Kidney epithelial cell (primary cell): ENCODE results near the gene KEL. TPM values are rescaled to one million over a fixed set of nuclear protein-coding genes. Genes with fewer than 3 reads are reported as not detected.

Experiments
- DNase-seq: peaks from one replicate; pipeline ENCODE4 v3.0.0-alpha.2; 2010; ENCODE audit warnings: low read depth
- H3K27me3 ChIP-seq: 2 replicates; pipeline ENCODE4 v1.6.0; 2011; ENCODE audit warnings: low read length; ENCODE audit not compliant: control insufficient read depth, insufficient read depth
- H3K36me3 ChIP-seq: 2 replicates; pipeline ENCODE4 v1.5.1; 2011; ENCODE audit warnings: low read length; ENCODE audit not compliant: control insufficient read depth, insufficient read depth
- H3K4me3 ChIP-seq: 2 replicates; pipeline ENCODE4 v1.5.1; 2011; ENCODE audit warnings: low read depth, mild to moderate bottlenecking, control low read depth, low read length
- total RNA-seq: library from RNA; depleted of rRNA; stranded (reverse); fragments of >200 nt; gene quantifications from 2 replicates; pipeline ENCODE4 v1.2.3, GENCODE V29; 2015
- TF ChIP-seq, protein P1 (sequence below): IDR thresholded peaks from 2 replicates; pipeline ENCODE4 v1.5.1; 2011; ENCODE audit warnings: mild to moderate bottlenecking, moderate library complexity, low read length, control low read depth, inconsistent platforms; ENCODE audit not compliant: insufficient read depth, poor library complexity, severe bottlenecking

Gene KEL
- total RNA-seq, 1 donor from 2014 or later: not detected

DNA sequence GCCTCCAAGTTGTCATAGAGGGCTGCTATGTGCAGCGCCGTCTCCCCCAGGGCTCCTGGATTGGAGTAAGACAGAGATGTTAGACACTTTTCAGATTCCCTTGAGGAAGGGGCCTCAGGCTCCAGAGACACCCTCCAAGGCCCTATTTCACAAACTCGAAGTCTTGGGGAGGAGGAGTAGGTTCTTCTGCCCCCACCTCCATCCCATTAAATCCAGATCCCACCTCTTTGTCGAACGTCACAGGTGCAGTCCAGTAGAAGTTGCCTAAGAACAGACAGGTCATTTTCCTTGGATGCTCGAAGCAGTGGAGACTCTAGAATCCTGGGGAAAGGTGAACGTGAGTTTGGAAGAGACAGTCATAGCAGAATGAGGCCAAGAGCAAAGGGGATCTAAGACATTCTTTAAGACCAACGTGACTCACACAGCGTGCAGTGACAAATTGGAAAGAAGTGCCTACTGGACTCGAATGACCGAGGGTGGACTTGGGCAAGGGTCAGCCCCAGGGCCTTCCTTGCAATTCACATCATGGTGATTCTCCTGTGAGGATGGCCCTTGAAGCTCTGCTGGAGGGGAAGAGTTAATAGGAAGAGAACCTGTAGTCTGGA is 31.9 kb downstream of the KEL start:
- no peak overlapping the region for H3K4me3 ChIP-seq
- no peaks in the 10 kb centered on the region for H3K27me3 ChIP-seq
- no peak for DNase-seq
- H3K36me3 ChIP-seq: no peaks in the 10 kb centered on the region
- TF ChIP-seq, protein P1, sequence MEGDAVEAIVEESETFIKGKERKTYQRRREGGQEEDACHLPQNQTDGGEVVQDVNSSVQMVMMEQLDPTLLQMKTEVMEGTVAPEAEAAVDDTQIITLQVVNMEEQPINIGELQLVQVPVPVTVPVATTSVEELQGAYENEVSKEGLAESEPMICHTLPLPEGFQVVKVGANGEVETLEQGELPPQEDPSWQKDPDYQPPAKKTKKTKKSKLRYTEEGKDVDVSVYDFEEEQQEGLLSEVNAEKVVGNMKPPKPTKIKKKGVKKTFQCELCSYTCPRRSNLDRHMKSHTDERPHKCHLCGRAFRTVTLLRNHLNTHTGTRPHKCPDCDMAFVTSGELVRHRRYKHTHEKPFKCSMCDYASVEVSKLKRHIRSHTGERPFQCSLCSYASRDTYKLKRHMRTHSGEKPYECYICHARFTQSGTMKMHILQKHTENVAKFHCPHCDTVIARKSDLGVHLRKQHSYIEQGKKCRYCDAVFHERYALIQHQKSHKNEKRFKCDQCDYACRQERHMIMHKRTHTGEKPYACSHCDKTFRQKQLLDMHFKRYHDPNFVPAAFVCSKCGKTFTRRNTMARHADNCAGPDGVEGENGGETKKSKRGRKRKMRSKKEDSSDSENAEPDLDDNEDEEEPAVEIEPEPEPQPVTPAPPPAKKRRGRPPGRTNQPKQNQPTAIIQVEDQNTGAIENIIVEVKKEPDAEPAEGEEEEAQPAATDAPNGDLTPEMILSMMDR: no peak

DNA sequence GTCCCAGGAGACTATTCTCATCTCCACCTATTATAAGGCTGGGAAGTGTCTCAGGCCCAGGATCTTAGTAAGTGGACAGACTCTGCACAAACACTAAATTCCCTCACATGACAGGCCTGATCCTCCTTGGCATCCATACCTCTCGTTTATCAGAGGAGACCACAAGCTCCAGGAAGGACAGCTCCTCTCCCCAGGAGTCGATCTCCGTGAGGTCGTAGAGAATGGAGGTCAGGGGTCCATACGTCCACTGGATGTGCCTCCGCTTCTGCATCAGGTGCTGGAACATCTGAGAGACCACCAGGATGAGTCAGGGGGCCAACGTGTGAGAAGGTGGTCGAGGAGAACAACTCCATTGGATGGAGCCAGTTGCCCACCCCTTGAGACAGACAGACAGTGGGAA is 34.2 kb downstream of the KEL start:
- H3K27me3 ChIP-seq: no peaks in the 10 kb centered on the region
- no peak for DNase-seq
- H3K4me3 ChIP-seq: no peak overlapping the region
- H3K36me3 ChIP-seq: no peaks in the 10 kb centered on the region
- TF ChIP-seq, protein P1: no peak

DNA sequence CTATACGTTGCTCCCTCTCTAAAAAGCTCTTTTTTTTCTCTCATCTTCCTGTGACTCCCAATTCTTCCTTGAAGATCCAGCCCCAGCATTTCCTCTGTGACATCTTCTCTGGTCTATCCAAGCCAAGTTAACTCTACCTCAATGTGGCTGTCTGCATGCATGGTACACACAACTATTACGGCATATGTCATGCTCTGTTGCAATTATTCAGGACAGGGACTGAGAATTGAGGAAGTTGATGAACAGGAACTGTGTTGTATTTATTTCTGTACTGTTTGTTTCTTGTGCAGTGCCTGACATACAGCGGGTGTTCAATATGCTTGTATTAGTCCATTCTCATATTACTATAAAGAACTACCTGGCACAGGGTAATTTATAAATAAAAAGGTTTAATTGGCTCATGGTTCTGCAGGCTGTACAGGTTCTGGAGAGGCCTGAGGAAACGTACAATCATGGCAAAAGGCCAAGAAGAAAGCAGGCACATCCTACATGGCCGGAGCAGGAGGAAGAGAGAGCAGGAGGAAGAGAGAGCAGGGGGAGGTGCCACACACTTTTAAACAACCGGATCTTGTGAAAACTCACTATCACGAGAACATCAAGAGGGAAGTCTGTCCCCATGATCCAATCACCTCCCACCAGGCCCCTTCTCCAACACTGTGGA is 34.9 kb downstream of the KEL start:
- TF ChIP-seq, protein P1: no peak
- no peak overlapping the region for H3K4me3 ChIP-seq
- no peaks in the 10 kb centered on the region for H3K36me3 ChIP-seq
- no peaks in the 10 kb centered on the region for H3K27me3 ChIP-seq
- no peak for DNase-seq

DNA sequence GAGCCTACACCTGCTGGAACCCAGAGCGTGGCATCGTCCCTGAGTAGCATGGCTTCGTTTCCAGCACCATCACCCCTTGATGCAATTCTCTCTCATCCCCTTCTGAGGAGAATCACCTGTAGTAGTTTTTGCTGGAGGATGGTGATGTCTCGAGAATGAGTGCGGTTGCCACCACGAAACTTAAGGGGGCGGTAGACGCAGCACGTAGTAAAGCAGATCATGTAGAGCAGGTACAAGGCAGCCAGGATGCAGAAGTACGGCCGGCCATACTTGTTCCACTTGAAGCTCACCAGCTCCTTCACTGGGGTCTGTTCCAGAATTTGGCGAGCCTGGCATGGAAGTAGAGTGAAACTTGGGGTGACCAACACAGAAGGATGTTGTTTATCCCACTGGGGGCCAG is 36.8 kb downstream of the KEL start:
- Histone ChIP-seq H3K27me3 (no peaks in the 10 kb centered on the region), H3K36me3 (no peaks in the 10 kb centered on the region), H3K4me3 (no peak overlapping the region)
- DNase-seq: no peak
- TF ChIP-seq, protein P1: no peak

DNA sequence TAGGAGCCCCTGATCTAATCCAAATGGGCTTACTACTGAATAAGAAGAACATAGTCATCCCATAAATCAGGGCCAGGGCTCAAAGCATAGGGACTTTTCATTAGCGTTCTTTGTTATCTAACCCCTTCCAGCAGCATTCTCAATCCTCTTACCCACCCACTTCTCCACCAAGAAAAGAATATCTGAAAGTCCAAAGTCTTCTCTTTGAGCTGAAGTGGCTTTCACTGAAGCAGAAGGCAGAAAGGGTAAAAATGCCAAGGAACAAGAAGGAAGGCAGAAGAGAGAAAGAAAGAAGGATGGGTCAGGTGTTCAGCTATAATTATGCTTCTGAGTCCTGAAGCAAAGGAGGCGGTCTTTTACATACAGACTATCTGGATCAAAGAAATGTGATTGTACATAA is 38.8 kb downstream of the KEL start:
- no peaks in the 10 kb centered on the region for H3K27me3 ChIP-seq
- TF ChIP-seq, protein P1: no peak
- no peak overlapping the region for H3K4me3 ChIP-seq
- no peak for DNase-seq
- no peaks in the 10 kb centered on the region for H3K36me3 ChIP-seq

DNA sequence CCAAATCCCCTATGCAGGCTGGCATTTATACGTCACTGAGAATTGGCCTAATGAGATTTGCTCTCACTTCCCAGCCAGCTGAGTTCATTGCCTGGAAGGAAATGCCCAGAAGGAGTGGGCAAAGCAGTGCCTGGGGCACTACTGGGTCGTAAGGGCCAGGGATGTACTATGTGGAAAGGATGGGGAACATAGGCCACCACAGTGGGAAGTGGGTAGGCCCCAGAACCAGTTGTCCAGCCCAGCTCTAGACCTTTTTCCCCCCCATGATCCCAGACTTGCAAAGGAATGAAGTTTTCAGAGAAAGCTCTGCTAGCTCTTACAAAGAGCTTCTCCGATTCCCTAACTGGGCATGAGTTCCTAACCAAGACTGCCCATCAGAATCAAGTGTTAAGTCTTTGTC is 42.5 kb downstream of the KEL start:
- H3K27me3 ChIP-seq: no peaks in the 10 kb centered on the region
- TF ChIP-seq, protein P1: no peak
- no peaks in the 10 kb centered on the region for H3K36me3 ChIP-seq
- no peak overlapping the region for H3K4me3 ChIP-seq
- DNase-seq: no peak
